ENCODE data around the gene LDOC1.
"Not testable (repeated sequence)": the region's sequence is repeated elsewhere in the genome, so short reads cannot be mapped to it uniquely, and the experiment has no call there.

Gene LDOC1

DNA sequence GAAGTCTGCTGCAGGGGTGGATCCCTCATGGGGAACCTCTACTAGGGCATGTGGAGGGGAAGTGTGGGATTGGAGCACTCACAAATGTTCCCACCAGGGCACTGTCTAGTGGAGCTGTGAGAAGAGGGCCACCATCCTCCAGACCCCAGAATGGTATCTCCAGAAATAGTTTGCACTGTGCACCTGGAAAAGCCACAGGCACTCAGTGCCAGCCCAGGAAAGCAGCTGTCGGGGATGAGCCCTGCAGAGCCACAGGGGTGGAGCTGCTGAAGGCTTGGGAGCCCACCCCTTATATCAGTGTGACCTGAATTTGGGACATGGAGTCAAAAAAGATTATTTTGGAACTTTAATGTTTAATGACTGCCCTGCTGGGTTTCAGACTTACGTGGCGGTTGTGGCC lies 25.0 kb upstream of the LDOC1 start:
- Histone ChIP-seq H3K4me1 (ENCODE audit: control insufficient read depth, insufficient read depth, low read depth, low read length) (no peaks in the 10 kb centered on the region), H3K18ac (ENCODE audit: low read depth in 1 of 2, low read length in 2 of 2) (no peak overlapping the region), H3K4me3 (ENCODE audit: insufficient read depth in 1 of 2, low read depth in 1 of 2, low read length in 2 of 2) (no peak overlapping the region), H2BK5ac (ENCODE audit: low read depth, low read length, poor library complexity, severe bottlenecking) (no peak overlapping the region), H2BK120ac (ENCODE audit: low read depth, low read length) (no peak overlapping the region), H3K14ac (ENCODE audit: low read length in 2 of 2) (no peak overlapping the region), H3K9ac (ENCODE audit: low read length) (no peak overlapping the region), H2BK12ac (ENCODE audit: low read length in 2 of 2) (no peak overlapping the region), H3K27ac (ENCODE audit: low read length, poor library complexity, severe bottlenecking) (no peak overlapping the region), H3K79me1 (replicated peaks; ENCODE audit: low read length, poor library complexity, severe bottlenecking) (no peaks in the 10 kb centered on the region), H4K8ac (ENCODE audit: low read length) (no peak overlapping the region), H3K4me2 (ENCODE audit: low read length, poor library complexity, severe bottlenecking) (no peak overlapping the region), H3K23ac (ENCODE audit: low read length in 2 of 2) (no peak overlapping the region), H4K91ac (ENCODE audit: low read length) (no peak overlapping the region), H2BK15ac (ENCODE audit: low read depth, poor library complexity, severe bottlenecking) (no peak overlapping the region), H3K9me3 (ENCODE audit: control insufficient read depth, low read length) (no peaks in the 10 kb centered on the region), H2AK5ac (ENCODE audit: low read length, severe bottlenecking) (no peak overlapping the region), H3K36me3 (ENCODE audit: control insufficient read depth in 1 of 2, insufficient read depth in 2 of 2, low read depth in 1 of 2, low read length in 2 of 2) (no peaks in the 10 kb centered on the region), H3K27me3 (ENCODE audit: control insufficient read depth in 1 of 2, insufficient read depth in 1 of 2, low read length in 2 of 2) (no peaks in the 10 kb centered on the region), H3K4ac (ENCODE audit: low read depth in 1 of 2, low read length in 2 of 2) (no peak overlapping the region), H2AFZ (ENCODE audit: low read depth, low read length) (no peak overlapping the region)
- no peak for DNase-seq
- WGBS = 93% methylated on average over 3 of the region's 3 CpGs

DNA sequence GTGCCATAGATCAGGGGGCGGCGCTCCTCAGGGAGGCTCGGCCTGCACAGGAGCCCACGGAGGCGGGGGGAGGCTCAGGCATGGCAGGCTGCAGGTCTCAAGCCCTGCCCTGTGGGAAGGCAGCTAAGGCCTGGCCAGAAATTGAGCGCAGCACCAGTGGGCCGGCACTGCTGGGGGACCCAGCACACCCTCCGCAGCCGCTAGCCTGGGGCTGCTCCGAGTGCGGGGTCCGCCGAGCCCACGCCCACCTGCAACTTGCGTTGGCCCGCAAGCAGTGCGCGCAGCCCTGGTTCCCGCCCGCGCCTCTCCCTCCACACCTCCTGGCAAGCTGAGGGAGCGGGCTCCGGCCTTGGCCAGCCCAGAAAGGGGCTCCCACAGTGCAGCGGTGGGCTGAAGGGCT lies 11.6 kb upstream of the LDOC1 start:
- not testable (repeated sequence) for H2AFZ ChIP-seq (ENCODE audit: low read depth, low read length); H4K8ac ChIP-seq (ENCODE audit: low read length); H3K4ac ChIP-seq (ENCODE audit: low read depth in 1 of 2, low read length in 2 of 2); H2BK120ac ChIP-seq (ENCODE audit: low read depth, low read length); H3K23ac ChIP-seq (ENCODE audit: low read length in 2 of 2); H3K27ac ChIP-seq (ENCODE audit: low read length, poor library complexity, severe bottlenecking); H3K9ac ChIP-seq (ENCODE audit: low read length); H4K91ac ChIP-seq (ENCODE audit: low read length); H2BK12ac ChIP-seq (ENCODE audit: low read length in 2 of 2); H3K4me3 ChIP-seq (ENCODE audit: insufficient read depth in 1 of 2, low read depth in 1 of 2, low read length in 2 of 2); H3K14ac ChIP-seq (ENCODE audit: low read length in 2 of 2); DNase-seq; H3K27me3 ChIP-seq (ENCODE audit: control insufficient read depth in 1 of 2, insufficient read depth in 1 of 2, low read length in 2 of 2); H3K36me3 ChIP-seq (ENCODE audit: control insufficient read depth in 1 of 2, insufficient read depth in 2 of 2, low read depth in 1 of 2, low read length in 2 of 2); H3K9me3 ChIP-seq (ENCODE audit: control insufficient read depth, low read length); H3K4me2 ChIP-seq (ENCODE audit: low read length, poor library complexity, severe bottlenecking); H2BK15ac ChIP-seq (ENCODE audit: low read depth, poor library complexity, severe bottlenecking); H3K79me1 ChIP-seq (replicated peaks; ENCODE audit: low read length, poor library complexity, severe bottlenecking); H2AK5ac ChIP-seq (ENCODE audit: low read length, severe bottlenecking); H3K4me1 ChIP-seq (ENCODE audit: control insufficient read depth, insufficient read depth, low read depth, low read length); H3K18ac ChIP-seq (ENCODE audit: low read depth in 1 of 2, low read length in 2 of 2); H2BK5ac ChIP-seq (ENCODE audit: low read depth, low read length, poor library complexity, severe bottlenecking)
- 96% methylated on average over 10 of the region's 24 CpGs for WGBS

DNA sequence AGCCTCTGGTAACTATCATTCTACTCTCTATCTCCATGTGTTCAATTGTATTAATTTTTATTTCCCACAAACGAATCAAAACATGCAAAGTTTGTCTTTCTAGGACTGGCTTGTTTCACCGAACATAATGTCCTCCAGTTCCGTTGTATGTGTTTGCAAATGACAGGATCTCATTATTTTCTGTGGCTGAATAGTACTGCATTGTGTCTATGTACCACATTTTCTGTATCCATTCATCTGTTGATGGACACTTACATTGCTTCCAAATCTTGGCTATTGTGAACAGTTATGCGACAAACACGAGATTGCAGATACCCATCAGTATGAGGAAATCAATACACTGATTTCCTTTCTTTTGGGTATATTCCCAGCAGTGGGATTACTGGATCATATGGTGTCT lies 8.4 kb upstream of the LDOC1 start:
- Histone ChIP-seq H4K8ac (ENCODE audit: low read length) (no peak overlapping the region), H3K79me1 (replicated peaks; ENCODE audit: low read length, poor library complexity, severe bottlenecking) (no peaks in the 10 kb centered on the region), H3K9me3 (ENCODE audit: control insufficient read depth, low read length) (no peaks in the 10 kb centered on the region), H3K4me1 (ENCODE audit: control insufficient read depth, insufficient read depth, low read depth, low read length) (no peaks in the 10 kb centered on the region), H3K36me3 (ENCODE audit: control insufficient read depth in 1 of 2, insufficient read depth in 2 of 2, low read depth in 1 of 2, low read length in 2 of 2) (no peaks in the 10 kb centered on the region), H2BK15ac (ENCODE audit: low read depth, poor library complexity, severe bottlenecking) (no peak overlapping the region), H4K91ac (ENCODE audit: low read length) (no peak overlapping the region), H3K4me3 (ENCODE audit: insufficient read depth in 1 of 2, low read depth in 1 of 2, low read length in 2 of 2) (no peak overlapping the region), H2BK120ac (ENCODE audit: low read depth, low read length) (no peak overlapping the region), H3K4ac (ENCODE audit: low read depth in 1 of 2, low read length in 2 of 2) (no peak overlapping the region), H2AFZ (ENCODE audit: low read depth, low read length) (no peak overlapping the region), H3K9ac (ENCODE audit: low read length) (no peak overlapping the region), H3K27me3 (ENCODE audit: control insufficient read depth in 1 of 2, insufficient read depth in 1 of 2, low read length in 2 of 2) (no peaks in the 10 kb centered on the region), H3K14ac (ENCODE audit: low read length in 2 of 2) (no peak overlapping the region), H3K18ac (ENCODE audit: low read depth in 1 of 2, low read length in 2 of 2) (no peak overlapping the region), H3K23ac (ENCODE audit: low read length in 2 of 2) (no peak overlapping the region), H2BK5ac (ENCODE audit: low read depth, low read length, poor library complexity, severe bottlenecking) (no peak overlapping the region), H3K27ac (ENCODE audit: low read length, poor library complexity, severe bottlenecking) (no peak overlapping the region), H2BK12ac (ENCODE audit: low read length in 2 of 2) (no peak overlapping the region), H3K4me2 (ENCODE audit: low read length, poor library complexity, severe bottlenecking) (no peak overlapping the region), H2AK5ac (ENCODE audit: low read length, severe bottlenecking) (no peak overlapping the region)
- no peak for DNase-seq
- 83% methylated on average over 1 of the region's 5 CpGs for WGBS

DNA sequence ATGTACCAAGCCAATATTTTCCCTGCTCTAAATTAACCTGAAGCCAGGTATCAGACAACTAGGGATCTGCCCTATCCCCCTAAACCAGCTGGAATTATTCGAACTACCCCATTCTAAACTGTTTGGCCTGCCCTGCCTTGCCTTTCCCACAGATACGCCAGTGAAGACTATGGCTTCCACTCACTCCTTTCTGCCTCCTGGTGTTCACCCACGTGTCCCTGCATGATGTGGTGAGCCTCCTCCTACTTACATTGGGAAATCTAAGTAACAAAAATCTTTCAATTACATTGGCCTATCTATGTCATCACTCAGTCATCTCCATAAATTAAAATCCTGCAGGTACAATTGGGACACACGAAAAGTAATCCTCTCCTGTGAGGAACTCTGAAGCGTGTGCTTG lies 6.1 kb upstream of the LDOC1 start:
- Histone ChIP-seq H2BK12ac (ENCODE audit: low read length in 2 of 2) (no peak overlapping the region), H3K27ac (ENCODE audit: low read length, poor library complexity, severe bottlenecking) (no peak overlapping the region), H3K4me1 (ENCODE audit: control insufficient read depth, insufficient read depth, low read depth, low read length) (no peaks in the 10 kb centered on the region), H3K27me3 (ENCODE audit: control insufficient read depth in 1 of 2, insufficient read depth in 1 of 2, low read length in 2 of 2) (no peaks in the 10 kb centered on the region), H2BK15ac (ENCODE audit: low read depth, poor library complexity, severe bottlenecking) (no peak overlapping the region), H3K18ac (ENCODE audit: low read depth in 1 of 2, low read length in 2 of 2) (no peak overlapping the region), H2AK5ac (ENCODE audit: low read length, severe bottlenecking) (no peak overlapping the region), H2AFZ (ENCODE audit: low read depth, low read length) (no peak overlapping the region), H2BK120ac (ENCODE audit: low read depth, low read length) (no peak overlapping the region), H3K79me1 (replicated peaks; ENCODE audit: low read length, poor library complexity, severe bottlenecking) (no peaks in the 10 kb centered on the region), H2BK5ac (ENCODE audit: low read depth, low read length, poor library complexity, severe bottlenecking) (no peak overlapping the region), H3K9me3 (ENCODE audit: control insufficient read depth, low read length) (no peaks in the 10 kb centered on the region), H3K14ac (ENCODE audit: low read length in 2 of 2) (no peak overlapping the region), H3K4me3 (ENCODE audit: insufficient read depth in 1 of 2, low read depth in 1 of 2, low read length in 2 of 2) (no peak overlapping the region), H3K23ac (ENCODE audit: low read length in 2 of 2) (no peak overlapping the region), H3K36me3 (ENCODE audit: control insufficient read depth in 1 of 2, insufficient read depth in 2 of 2, low read depth in 1 of 2, low read length in 2 of 2) (no peaks in the 10 kb centered on the region), H3K4me2 (ENCODE audit: low read length, poor library complexity, severe bottlenecking) (no peak overlapping the region), H4K8ac (ENCODE audit: low read length) (no peak overlapping the region), H3K4ac (ENCODE audit: low read depth in 1 of 2, low read length in 2 of 2) (no peak overlapping the region), H3K9ac (ENCODE audit: low read length) (no peak overlapping the region), H4K91ac (ENCODE audit: low read length) (no peak overlapping the region)
- 76% methylated on average over 5 of the region's 5 CpGs for WGBS
- no peak for DNase-seq

Data from mesenchymal stem cell (in vitro differentiated cells and primary cell).